Colonic mucosa (tissue), 4 donors: Measurements from ENCODE around the gene SPATA7. TPM values are rescaled to one million over a fixed set of nuclear protein-coding genes. Genes with fewer than 3 reads are reported as not detected.

Experiments used
- DNase-seq: peaks from one replicate; pipeline ENCODE4 v3.0.0-alpha.2; 2020
- H3K27ac ChIP-seq: fragments of 200-600 bp; one replicate; pipeline ENCODE4 v1.8.0; 2021
- H3K27me3 ChIP-seq: fragments of 200-600 bp; one replicate; pipeline ENCODE4 v1.8.0; 2021
- H3K36me3 ChIP-seq: fragments of 200-600 bp; one replicate; pipeline ENCODE4 v1.8.0; 2021
- H3K4me1 ChIP-seq: fragments of 200-600 bp; one replicate; pipeline ENCODE4 v1.8.0; 2021; ENCODE audit warnings: mild to moderate bottlenecking
- H3K4me3 ChIP-seq: fragments of 200-600 bp; one replicate; pipeline ENCODE4 v1.8.0; 2021
- H3K9ac ChIP-seq, 2 donors: one replicate each; pipeline ENCODE4 v1.7.0; 2013; ENCODE audit warnings: control low read depth in 2 of 2, low read depth in 2 of 2, low read length in 2 of 2
- H3K9me3 ChIP-seq: fragments of 200-600 bp; one replicate; pipeline ENCODE4 v1.8.0; 2021
- CTCF ChIP-seq: fragments of 200-600 bp; IDR thresholded peaks from one replicate; pipeline ENCODE4 v1.8.0; 2022; ENCODE audit warnings: antibody characterized with exemption, mild to moderate bottlenecking
- intact Hi-C: fragments of 100-400 bp; cut with DNase I; formaldehyde crosslinking; loops from one replicate; pipeline ENCODE4 v1.14.1; 2022
- total RNA-seq, 2 donors: library from RNA; stranded (reverse); fragmentation: NEBNext Ultra II Directional in 1 of 2; extraction: Animal tissue kit (Norgen Biotek cat#: 25700) in 1 of 2; gene quantifications; one replicate each; pipeline ENCODE4 v1.2.1, GENCODE V29; 2021
- donor health status: healthy.
- donor health status: DM: no; HTN: no; CAD: no.
- donor health status: DM: no; HTN: no; CAD: no.

SPATA7 gene
- total RNA-seq, 2 donors from 2014 or later = 3.9 to 5.3 TPM

DNA sequence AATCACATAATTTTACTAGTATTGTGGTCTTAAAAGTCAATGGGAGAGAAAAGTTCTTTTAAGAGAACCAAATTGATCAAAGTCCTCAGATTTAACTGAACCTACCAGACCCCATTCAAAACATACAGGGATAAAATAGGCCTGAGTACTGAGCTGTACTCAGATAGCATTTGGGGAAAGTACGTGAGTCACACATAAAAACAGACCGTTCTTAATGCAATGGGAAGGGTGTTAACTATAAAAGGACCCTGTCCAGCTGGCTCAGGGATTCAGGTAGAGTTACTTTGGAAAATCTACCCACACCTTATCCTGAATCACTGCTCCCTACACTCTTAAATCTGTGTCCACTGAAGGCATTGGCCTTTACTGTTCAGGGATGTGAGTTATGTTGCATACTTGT is 91.4 kb downstream of the SPATA7 start:
- no peak for DNase-seq
- Histone ChIP-seq H3K9me3 (no peaks in the 10 kb centered on the region), H3K4me3 (no peak overlapping the region), H3K4me1 (no peaks in the 10 kb centered on the region), H3K9ac (no peak overlapping the region), H3K36me3 (peaks cover 4% of the 10 kb centered on the region), H3K27ac (no peak overlapping the region), H3K27me3 (no peaks in the 10 kb centered on the region)
- intact Hi-C loops = no loop called here
- TF ChIP-seq CTCF = no peak

GRCh38 chr14:88477513-88478250 is 92.2 kb downstream of the SPATA7 start:
- intact Hi-C loops = no loop called here
- H3K4me1 ChIP-seq = no peaks in the 10 kb centered on the region
- no peak overlapping the region for H3K4me3 ChIP-seq
- H3K36me3 ChIP-seq = peaks cover 4% of the 10 kb centered on the region
- DNase-seq = no peak
- no peaks in the 10 kb centered on the region for H3K27me3 ChIP-seq
- no peak for TF ChIP-seq CTCF
- H3K27ac ChIP-seq = no peak overlapping the region
- no peaks in the 10 kb centered on the region for H3K9me3 ChIP-seq
- no peak overlapping the region for H3K9ac ChIP-seq

GRCh38 chr14:88478931-88479330 is 93.5 kb downstream of the SPATA7 start:
- H3K4me1 ChIP-seq = no peaks in the 10 kb centered on the region
- H3K9me3 ChIP-seq = no peaks in the 10 kb centered on the region
- H3K27me3 ChIP-seq = no peaks in the 10 kb centered on the region
- intact Hi-C loops = no loop called here
- H3K27ac ChIP-seq = no peak overlapping the region
- H3K36me3 ChIP-seq = peaks cover 4% of the 10 kb centered on the region
- H3K4me3 ChIP-seq = no peak overlapping the region
- DNase-seq = no peak
- no peak overlapping the region for H3K9ac ChIP-seq
- no peak for TF ChIP-seq CTCF

- H3K36me3 ChIP-seq = peaks cover 4% of the 10 kb centered on the region
Observed at GRCh38 chr14:88479574-88479987, 94.1 kb downstream of the SPATA7 start.

GRCh38 chr14:88481059-88481458 is 95.6 kb downstream of the SPATA7 start:
- H3K36me3 ChIP-seq = peaks cover 4% of the 10 kb centered on the region
- H3K9ac ChIP-seq = no peak overlapping the region
- H3K27me3 ChIP-seq = no peaks in the 10 kb centered on the region
- H3K4me1 ChIP-seq = no peaks in the 10 kb centered on the region
- H3K4me3 ChIP-seq = no peak overlapping the region
- TF ChIP-seq CTCF = no peak
- no peak overlapping the region for H3K27ac ChIP-seq
- intact Hi-C loops = no loop called here
- H3K9me3 ChIP-seq = no peaks in the 10 kb centered on the region
- DNase-seq = no peak

More at GRCh38 chr14:88479574-88479987, 94.1 kb downstream of the SPATA7 start:
- intact Hi-C loops = no loop called here
- TF ChIP-seq CTCF = no peak
- H3K27ac ChIP-seq = no peak overlapping the region
- no peak overlapping the region for H3K9ac ChIP-seq
- no peak overlapping the region for H3K4me3 ChIP-seq
- H3K27me3 ChIP-seq = no peaks in the 10 kb centered on the region
- no peaks in the 10 kb centered on the region for H3K4me1 ChIP-seq
- no peaks in the 10 kb centered on the region for H3K9me3 ChIP-seq
- no peak for DNase-seq
